ENCODE results near the gene APPBP2.
A peak's percentile ranks its signal among the peaks of the same experiment; 100 is the strongest.
"Not testable (repeated sequence)": the region's sequence is repeated elsewhere in the genome, so short reads cannot be mapped to it uniquely, and the experiment has no call there.

The APPBP2 gene

GRCh38 chr17:60433021-60433997 is 92.7 kb downstream of the APPBP2 start:
- not testable (repeated sequence) for DNase-seq

GRCh38 chr17:60430561-60430960 is 95.5 kb downstream of the APPBP2 start:
- DNase-seq: not testable (repeated sequence)

- not testable (repeated sequence) for DNase-seq
These were observed 97.6 kb downstream of the APPBP2 start for GRCh38 chr17:60428491-60428890.

GRCh38 chr17:60426596-60426995 is 99.4 kb downstream of the APPBP2 start:
- no peak for DNase-seq

GRCh38 chr17:60425626-60426025 is 100.4 kb downstream of the APPBP2 start:
- no peak for DNase-seq

GRCh38 chr17:60423865-60424264 is 102.2 kb downstream of the APPBP2 start:
- DNase-seq: no peak

GRCh38 chr17:60422162-60422665 is 103.8 kb downstream of the APPBP2 start, which contains the start of gene CHCT1:
TSS of gene CHCT1 (plus strand) at chr17:60422489. CDS start at chr17:60422593, 104 bp downstream.
- DNase-seq: no peak

GRCh38 chr17:60421273-60422161 is 104.5 kb downstream of the APPBP2 start:
- peak; percentile 83 for DNase-seq

- not testable (repeated sequence) for DNase-seq
These were observed 106.2 kb downstream of the APPBP2 start for GRCh38 chr17:60419875-60420274.

- not testable (repeated sequence) for DNase-seq
These were observed 107.0 kb downstream of the APPBP2 start for GRCh38 chr17:60419003-60419402.

GRCh38 chr17:60416368-60416925 is 109.6 kb downstream of the APPBP2 start:
- no peak for DNase-seq

- no peak for DNase-seq
These were observed 110.9 kb downstream of the APPBP2 start for GRCh38 chr17:60415146-60415545.

- no peak for DNase-seq
These were observed 113.3 kb downstream of the APPBP2 start for GRCh38 chr17:60412701-60413100.

- no peak for DNase-seq
These were observed 116.0 kb downstream of the APPBP2 start for GRCh38 chr17:60410001-60410400.

GRCh38 chr17:60406887-60407286 is 119.2 kb downstream of the APPBP2 start:
- DNase-seq: no peak

GRCh38 chr17:60403962-60404361 is 122.1 kb downstream of the APPBP2 start:
- DNase-seq: peak; percentile 20

GRCh38 chr17:60403523-60403810 is 122.6 kb downstream of the APPBP2 start:
- no peak for DNase-seq

GRCh38 chr17:60401819-60402218 is 124.2 kb downstream of the APPBP2 start:
- DNase-seq: no peak

- no peak for DNase-seq
These were observed 127.6 kb downstream of the APPBP2 start for GRCh38 chr17:60398227-60398959.

- DNase-seq: no peak
These were observed 129.6 kb downstream of the APPBP2 start for GRCh38 chr17:60396412-60396811.

- no peak for DNase-seq
These were observed 130.5 kb downstream of the APPBP2 start for GRCh38 chr17:60395508-60396065.
